ENCODE measurements around the gene LRRN1. TPM values are rescaled to one million over a fixed set of nuclear protein-coding genes. Genes with fewer than 3 reads are reported as not detected.

LRRN1 gene
- total RNA-seq, 1 experiment from 2014 or later: not detected

GRCh38 chr3:3851621-3852323 lies 52.5 kb downstream of the LRRN1 start:
- ATAC-seq (no peak), DNase-seq (no peak)
- no peaks in the 10 kb centered on the region for H3K9me2 ChIP-seq (replicated peaks; ENCODE audit: low read length)
- no TSS peak for BruUV-seq (replicated peaks)
- no peak for TF ChIP-seq EZH2phosphoT487 (IDR thresholded peaks at IDR 0.05; ENCODE audit: borderline replicate concordance, low read length)
- TF ChIP-seq, protein P1, sequence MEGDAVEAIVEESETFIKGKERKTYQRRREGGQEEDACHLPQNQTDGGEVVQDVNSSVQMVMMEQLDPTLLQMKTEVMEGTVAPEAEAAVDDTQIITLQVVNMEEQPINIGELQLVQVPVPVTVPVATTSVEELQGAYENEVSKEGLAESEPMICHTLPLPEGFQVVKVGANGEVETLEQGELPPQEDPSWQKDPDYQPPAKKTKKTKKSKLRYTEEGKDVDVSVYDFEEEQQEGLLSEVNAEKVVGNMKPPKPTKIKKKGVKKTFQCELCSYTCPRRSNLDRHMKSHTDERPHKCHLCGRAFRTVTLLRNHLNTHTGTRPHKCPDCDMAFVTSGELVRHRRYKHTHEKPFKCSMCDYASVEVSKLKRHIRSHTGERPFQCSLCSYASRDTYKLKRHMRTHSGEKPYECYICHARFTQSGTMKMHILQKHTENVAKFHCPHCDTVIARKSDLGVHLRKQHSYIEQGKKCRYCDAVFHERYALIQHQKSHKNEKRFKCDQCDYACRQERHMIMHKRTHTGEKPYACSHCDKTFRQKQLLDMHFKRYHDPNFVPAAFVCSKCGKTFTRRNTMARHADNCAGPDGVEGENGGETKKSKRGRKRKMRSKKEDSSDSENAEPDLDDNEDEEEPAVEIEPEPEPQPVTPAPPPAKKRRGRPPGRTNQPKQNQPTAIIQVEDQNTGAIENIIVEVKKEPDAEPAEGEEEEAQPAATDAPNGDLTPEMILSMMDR (conservative IDR thresholded peaks at IDR 0.05; ENCODE audit: low read depth, low read length): no peak
- TF ChIP-seq EZH2 (IDR thresholded peaks at IDR 0.05; ENCODE audit: low read length, unreplicated experiment): no peak
- no peaks in the 10 kb centered on the region for H3K36me3 ChIP-seq (ENCODE audit: low read depth, low read length)
- no peak overlapping the region for H3K4me3 ChIP-seq (ENCODE audit: low read length)
- no peaks in the 10 kb centered on the region for H3K79me2 ChIP-seq (ENCODE audit: low read length)
- H3F3A ChIP-seq (ENCODE audit: low read length, unreplicated experiment): no peaks in the 10 kb centered on the region
- POLR2A ChIA-PET (ENCODE audit: unreplicated experiment): no interaction called here
- H3K27me3 ChIP-seq (ENCODE audit: low read length): no peaks in the 10 kb centered on the region
- intact Hi-C loops (cut with micrococcal nuclease): no loop called here
- H2AFZ ChIP-seq (ENCODE audit: low read length): no peak overlapping the region
- no peak overlapping the region for H3K4me2 ChIP-seq (ENCODE audit: low read length)
- H3K27ac ChIP-seq (ENCODE audit: low read length): no peak overlapping the region
- H3K9me3 ChIP-seq (ENCODE audit: low read length): 0 out of 2 replicates have a peak, but pooled peaks cover 6% of the 10 kb centered on the region
- CTCF ChIA-PET: no interaction called here
- no peak overlapping the region for H3K9ac ChIP-seq (ENCODE audit: low read length)
- H3K4me1 ChIP-seq (ENCODE audit: insufficient read depth, low read length): no peaks in the 10 kb centered on the region
- H4K20me1 ChIP-seq (ENCODE audit: low read length): no peaks in the 10 kb centered on the region

DNA sequence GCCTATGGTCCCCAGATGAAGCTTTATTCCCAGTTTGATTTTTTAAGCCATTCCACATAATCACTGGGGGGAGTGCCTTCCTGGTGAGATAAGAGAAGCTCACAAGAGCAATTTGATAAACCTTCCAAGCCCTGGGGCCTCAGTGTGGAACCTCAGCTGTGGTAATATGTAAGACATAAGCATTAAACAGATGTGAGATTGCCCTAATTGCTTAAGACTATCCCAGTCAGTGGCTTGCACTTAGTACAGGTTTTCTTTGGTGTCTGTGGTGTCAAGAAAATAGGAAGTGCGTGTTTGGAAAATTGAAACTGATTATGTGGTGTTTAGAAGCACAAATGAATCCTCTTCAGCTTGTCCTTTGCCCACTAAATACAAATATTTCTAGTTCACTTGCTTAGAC lies 54.3 kb downstream of the LRRN1 start:
- Histone ChIP-seq H3K4me2 (ENCODE audit: low read length) (no peak overlapping the region), H3K9ac (ENCODE audit: low read length) (no peak overlapping the region), H3K4me3 (ENCODE audit: low read length) (no peak overlapping the region), H3K36me3 (ENCODE audit: low read depth, low read length) (no peaks in the 10 kb centered on the region), H3K27ac (ENCODE audit: low read length) (no peak overlapping the region), H3K4me1 (ENCODE audit: insufficient read depth, low read length) (no peaks in the 10 kb centered on the region), H2AFZ (ENCODE audit: low read length) (no peak overlapping the region), H4K20me1 (ENCODE audit: low read length) (no peaks in the 10 kb centered on the region), H3K27me3 (ENCODE audit: low read length) (no peaks in the 10 kb centered on the region), H3K9me2 (replicated peaks; ENCODE audit: low read length) (no peaks in the 10 kb centered on the region), H3F3A (ENCODE audit: low read length, unreplicated experiment) (no peaks in the 10 kb centered on the region), H3K79me2 (ENCODE audit: low read length) (no peaks in the 10 kb centered on the region), H3K9me3 (ENCODE audit: low read length) (peaks cover 14% of the 10 kb centered on the region; the same call in 1 of the 2 replicates)
- ATAC-seq (no peak), DNase-seq (no peak)
- ChIA-PET POLR2A (ENCODE audit: unreplicated experiment) (no interaction called here), CTCF (no interaction called here)
- BruUV-seq (replicated peaks): no TSS peak
- intact Hi-C loops (cut with micrococcal nuclease): no loop called here
- no peak for TF ChIP-seq EZH2phosphoT487 (IDR thresholded peaks at IDR 0.05; ENCODE audit: borderline replicate concordance, low read length)
- no peak for TF ChIP-seq EZH2 (IDR thresholded peaks at IDR 0.05; ENCODE audit: low read length, unreplicated experiment)
- TF ChIP-seq, protein P1 (conservative IDR thresholded peaks at IDR 0.05; ENCODE audit: low read depth, low read length): no peak

DNA sequence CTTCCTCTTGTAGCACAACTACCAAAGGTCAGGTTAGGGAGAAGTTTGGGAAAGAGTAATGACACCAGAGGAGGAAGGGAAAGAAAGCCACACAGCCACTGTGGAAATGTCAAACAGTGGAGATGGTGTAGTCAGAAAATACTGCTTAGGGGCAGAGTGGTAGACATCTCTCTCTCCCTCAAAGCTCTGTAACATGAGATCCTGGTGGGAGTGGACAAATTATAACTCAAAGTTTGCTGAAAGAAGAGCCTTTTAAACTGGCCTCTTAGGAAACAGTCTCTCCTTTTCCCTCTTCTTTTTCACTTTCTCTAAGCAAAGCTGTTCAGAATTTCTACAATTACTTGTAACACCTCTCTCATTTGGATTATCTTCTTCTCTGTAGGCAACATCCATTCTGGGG lies 55.8 kb downstream of the LRRN1 start:
- no peak overlapping the region for H3K4me2 ChIP-seq (ENCODE audit: low read length)
- no peak overlapping the region for H3K9ac ChIP-seq (ENCODE audit: low read length)
- TF ChIP-seq EZH2 (IDR thresholded peaks at IDR 0.05; ENCODE audit: low read length, unreplicated experiment) (no peak), EZH2phosphoT487 (IDR thresholded peaks at IDR 0.05; ENCODE audit: borderline replicate concordance, low read length) (no peak)
- TF ChIP-seq, protein P1 (conservative IDR thresholded peaks at IDR 0.05; ENCODE audit: low read depth, low read length): no peak
- H2AFZ ChIP-seq (ENCODE audit: low read length): no peak overlapping the region
- intact Hi-C loops (cut with micrococcal nuclease): no loop called here
- H3K4me3 ChIP-seq (ENCODE audit: low read length): no peak overlapping the region
- H3F3A ChIP-seq (ENCODE audit: low read length, unreplicated experiment): no peaks in the 10 kb centered on the region
- no peaks in the 10 kb centered on the region for H3K36me3 ChIP-seq (ENCODE audit: low read depth, low read length)
- POLR2A ChIA-PET (ENCODE audit: unreplicated experiment): no interaction called here
- DNase-seq: no peak
- no peak overlapping the region for H3K27ac ChIP-seq (ENCODE audit: low read length)
- BruUV-seq (replicated peaks): no TSS peak
- no peak for ATAC-seq
- CTCF ChIA-PET: no interaction called here
- no peaks in the 10 kb centered on the region for H3K79me2 ChIP-seq (ENCODE audit: low read length)
- H3K9me2 ChIP-seq (replicated peaks; ENCODE audit: low read length): no peaks in the 10 kb centered on the region
- H3K27me3 ChIP-seq (ENCODE audit: low read length): no peaks in the 10 kb centered on the region
- no peaks in the 10 kb centered on the region for H4K20me1 ChIP-seq (ENCODE audit: low read length)
- peaks cover 14% of the 10 kb centered on the region; the same call in 1 of the 2 replicates for H3K9me3 ChIP-seq (ENCODE audit: low read length)
- no peaks in the 10 kb centered on the region for H3K4me1 ChIP-seq (ENCODE audit: insufficient read depth, low read length)
